Cardiac fibroblast (primary cell): ENCODE measurements around the gene KRT12.

ENCODE experiments used
- DNase-seq, 2 donors: peaks; one replicate each; pipeline versions ENCODE4 v3.0.0 to v3.0.0-alpha.2; 2010; ENCODE audit warnings: low read depth in 2 of 2
- H3K4me3 ChIP-seq, 2 donors: replicated peaks in 1 of 2; 1 replicate in 1 of 2; 2 replicates in 1 of 2; pipeline ENCODE4 v1.5.1; 2011; ENCODE audit warnings: low read depth in 2 of 2, low read length in 2 of 2, mild to moderate bottlenecking in 2 of 2, moderate library complexity in 1 of 2
- CTCF ChIP-seq: IDR thresholded peaks from one replicate; pipeline ENCODE4 v1.5.1; 2011; ENCODE audit warnings: low read depth, mild to moderate bottlenecking, low read length, inconsistent platforms

The KRT12 gene

GRCh38 chr17:40848583-40849235, 18.3 kb downstream of the KRT12 start:
- no peak for DNase-seq
- TF ChIP-seq CTCF = no peak
- H3K4me3 ChIP-seq = no peak overlapping the region

- TF ChIP-seq CTCF = no peak
- no peak for DNase-seq
These were observed 20.4 kb downstream of the KRT12 start for GRCh38 chr17:40846515-40847144.

GRCh38 chr17:40844671-40845107, 22.3 kb downstream of the KRT12 start:
- no peak overlapping the region for H3K4me3 ChIP-seq
- no peak for DNase-seq
- TF ChIP-seq CTCF = no peak

More at GRCh38 chr17:40846515-40847144, 20.4 kb downstream of the KRT12 start:
- no peak overlapping the region for H3K4me3 ChIP-seq

- DNase-seq = no peak
- no peak for TF ChIP-seq CTCF
- H3K4me3 ChIP-seq = no peak overlapping the region
These were observed 23.8 kb downstream of the KRT12 start for GRCh38 chr17:40843242-40843641.

- TF ChIP-seq CTCF = no peak
- no peak overlapping the region for H3K4me3 ChIP-seq
- DNase-seq = no peak
These were observed 25.8 kb downstream of the KRT12 start for GRCh38 chr17:40841246-40841645.

GRCh38 chr17:40839194-40839593, 27.8 kb downstream of the KRT12 start:
- TF ChIP-seq CTCF = no peak
- H3K4me3 ChIP-seq = no peak overlapping the region
- no peak for DNase-seq
